ENCODE measurements around the gene REEP1.
A peak's percentile ranks its signal among the peaks of the same experiment; 100 is the strongest.
"Not testable (repeated sequence)": the region's sequence is repeated elsewhere in the genome, so short reads cannot be mapped to it uniquely, and the experiment has no call there.

The REEP1 gene

GRCh38 chr2:86256300-86256699, 81.1 kb downstream of the REEP1 start:
- TF ChIP-seq CTCF (IDR thresholded peaks at IDR 0.05; ENCODE audit: insufficient read depth, low read depth, low read length, missing control alignments) = no peak
- H3K4me3 ChIP-seq (ENCODE audit: low read depth, low read length) = no peak overlapping the region
- no peak for DNase-seq (ENCODE audit: low read depth)

GRCh38 chr2:86254576-86255538, 82.6 kb downstream of the REEP1 start:
- no peak overlapping the region for H3K4me3 ChIP-seq (ENCODE audit: low read depth, low read length)
- DNase-seq (ENCODE audit: low read depth) = no peak
- no peak for TF ChIP-seq CTCF (IDR thresholded peaks at IDR 0.05; ENCODE audit: insufficient read depth, low read depth, low read length, missing control alignments)

GRCh38 chr2:86253424-86253823, 84.0 kb downstream of the REEP1 start:
- no peak for TF ChIP-seq CTCF (IDR thresholded peaks at IDR 0.05; ENCODE audit: insufficient read depth, low read depth, low read length, missing control alignments)
- no peak for DNase-seq (ENCODE audit: low read depth)
- no peak overlapping the region for H3K4me3 ChIP-seq (ENCODE audit: low read depth, low read length)

- no peak overlapping the region for H3K4me3 ChIP-seq (ENCODE audit: low read depth, low read length)
- no peak for TF ChIP-seq CTCF (IDR thresholded peaks at IDR 0.05; ENCODE audit: insufficient read depth, low read depth, low read length, missing control alignments)
- no peak for DNase-seq (ENCODE audit: low read depth)
Measured at GRCh38 chr2:86251840-86252266, 85.6 kb downstream of the REEP1 start.

- peak; percentile 81 for DNase-seq (ENCODE audit: low read depth)
- H3K4me3 ChIP-seq (ENCODE audit: low read depth, low read length) = no peak overlapping the region
- TF ChIP-seq CTCF (IDR thresholded peaks at IDR 0.05; ENCODE audit: insufficient read depth, low read depth, low read length, missing control alignments) = peak; percentile 46
Measured at GRCh38 chr2:86249579-86250391, 87.6 kb downstream of the REEP1 start.

- no peak for DNase-seq (ENCODE audit: low read depth)
- TF ChIP-seq CTCF (IDR thresholded peaks at IDR 0.05; ENCODE audit: insufficient read depth, low read depth, low read length, missing control alignments) = no peak
- no peak overlapping the region for H3K4me3 ChIP-seq (ENCODE audit: low read depth, low read length)
Measured at GRCh38 chr2:86249176-86249575, 88.2 kb downstream of the REEP1 start.

GRCh38 chr2:86245222-86245621, 92.2 kb downstream of the REEP1 start:
- H3K4me3 ChIP-seq (ENCODE audit: low read depth, low read length); DNase-seq (ENCODE audit: low read depth): not testable (repeated sequence)

GRCh38 chr2:86244781-86245180, 92.6 kb downstream of the REEP1 start:
- not testable (repeated sequence) for DNase-seq (ENCODE audit: low read depth); H3K4me3 ChIP-seq (ENCODE audit: low read depth, low read length)

Data from GM12865 (cell line).